Left lung (tissue), 10 donors: ENCODE data around the gene SDF4. TPM values are rescaled to one million over a fixed set of nuclear protein-coding genes. Genes with fewer than 3 reads are reported as not detected.

Source experiments
- ATAC-seq: fragments of 200-7000 bp; cut with Tn5 transposase; one replicate; pipeline ENCODE4 v1.9.1; 2020; ENCODE audit warnings: moderate library complexity
- DNase-seq, 4 donors: peaks; one replicate each; pipeline ENCODE4 v3.0.0-alpha.2; 2013 to 2020
- H3K27ac ChIP-seq, 2 donors: fragments of 200-600 bp; sonication (generic) in 1 of 2; one replicate each; pipeline versions ENCODE4 v1.5.0 to v1.8.0; 2020 to 2021
- H3K27me3 ChIP-seq, 2 donors: fragments of 200-600 bp; sonication (generic) in 1 of 2; one replicate each; pipeline versions ENCODE4 v1.5.0 to v1.8.0; 2020 to 2021
- H3K36me3 ChIP-seq, 2 donors: fragments of 200-600 bp; sonication (generic) in 1 of 2; one replicate each; pipeline versions ENCODE4 v1.5.0 to v1.8.0; 2020 to 2021
- H3K4me1 ChIP-seq, 2 donors: fragments of 200-600 bp; one replicate each; pipeline ENCODE4 v1.8.0; 2021
- H3K4me3 ChIP-seq, 2 donors: fragments of 200-600 bp; sonication (generic) in 1 of 2; one replicate each; pipeline versions ENCODE4 v1.5.0 to v1.8.0; 2020 to 2021; ENCODE audit warnings: mild to moderate bottlenecking in 1 of 2
- H3K9me3 ChIP-seq, 2 donors: fragments of 200-600 bp; sonication (generic) in 1 of 2; one replicate each; pipeline versions ENCODE4 v1.5.0 to v1.8.0; 2020 to 2021
- CTCF ChIP-seq, 2 donors: fragments of 200-600 bp; sonication (generic) in 1 of 2; IDR thresholded peaks; one replicate each; pipeline versions ENCODE4 v1.5.0 to v1.8.0; 2021; ENCODE audit warnings: antibody characterized with exemption in 2 of 2
- intact Hi-C, 2 donors: fragments of 100-400 bp; cut with DNase I; formaldehyde crosslinking; loops; one replicate each; pipeline versions ENCODE4 v1.11.2 to v1.14.2; 2022
- polyA plus RNA-seq, 6 donors: library from polyadenylated mRNA; unstranded; fragments of 120-200 nt; gene quantifications; one replicate each; pipeline ENCODE4 v1.2.1, GENCODE V29; 2013; ENCODE audit not compliant: insufficient read length in 6 of 6
- total RNA-seq, 2 donors: library from RNA; stranded (reverse); fragmentation: NEBNext Ultra II Directional; extraction: Animal tissue kit (Norgen Biotek cat#: 25700); gene quantifications; one replicate each; pipeline ENCODE4 v1.2.1, GENCODE V29; 2021
- donor health status: DM: no; HTN: yes; CAD: no.
- donor health status: DM: no; HTN: no; CAD: no.

Gene SDF4
- total and polyA plus RNA-seq, 8 donors, result 86.7 to 166 (median 100) TPM

GRCh38 chr1:1221887-1222574 lies 9.8 kb downstream of the SDF4 start:
- intact Hi-C loops, result no loop called here
- no peak overlapping the region for H3K4me3 ChIP-seq
- peaks cover 0 to 100% of the 10 kb centered on the region in 2 donors for H3K36me3 ChIP-seq
- TF ChIP-seq CTCF (IDR thresholded peaks at IDR 0.05), result no peak
- no peaks in the 10 kb centered on the region for H3K27me3 ChIP-seq
- H3K4me1 ChIP-seq, result peaks cover 0 to 6% of the 10 kb centered on the region in 2 donors
- no peaks in the 10 kb centered on the region for H3K9me3 ChIP-seq
- no peak overlapping the region for H3K27ac ChIP-seq
- DNase-seq (no peak), ATAC-seq (no peak)

- intact Hi-C loops, result no loop called here
- Histone ChIP-seq H3K27ac (no peak overlapping the region), H3K4me1 (peaks cover 0 to 11% of the 10 kb centered on the region in 2 donors), H3K36me3 (peaks cover 0 to 100% of the 10 kb centered on the region in 2 donors), H3K27me3 (no peaks in the 10 kb centered on the region), H3K4me3 (no peak overlapping the region), H3K9me3 (no peaks in the 10 kb centered on the region)
- DNase-seq (no peak), ATAC-seq (no peak)
- TF ChIP-seq CTCF (IDR thresholded peaks at IDR 0.05), result no peak
Observed at GRCh38 chr1:1220197-1220596, 11.6 kb downstream of the SDF4 start.

DNA sequence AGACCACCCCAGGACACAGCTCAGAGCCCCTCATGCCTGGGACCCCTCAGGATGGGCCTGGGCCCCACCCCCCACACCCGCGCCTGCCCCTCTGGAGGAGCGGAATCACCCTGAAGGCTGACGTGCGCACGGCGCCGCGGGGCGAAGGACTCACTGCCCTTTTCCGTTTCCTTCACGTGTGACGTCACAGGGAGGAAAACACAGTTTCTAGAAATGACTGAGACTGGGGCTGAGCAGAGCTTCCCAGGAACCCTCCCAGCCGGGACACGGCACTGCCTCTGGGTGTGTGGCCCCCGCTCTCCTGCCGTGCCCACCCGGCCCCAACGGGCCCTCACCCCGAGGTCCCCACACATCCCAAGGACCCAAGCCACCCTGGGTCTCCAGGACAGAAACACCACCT lies 12.5 kb downstream of the SDF4 start:
- H3K4me3 ChIP-seq, result no peak overlapping the region
- peaks cover 0 to 2% of the 10 kb centered on the region in 2 donors for H3K27me3 ChIP-seq
- no peak for TF ChIP-seq CTCF (IDR thresholded peaks at IDR 0.05)
- DNase-seq, result no peak
- H3K27ac ChIP-seq, result no peak overlapping the region
- H3K36me3 ChIP-seq, result peaks cover 0 to 92% of the 10 kb centered on the region in 2 donors
- no peaks in the 10 kb centered on the region for H3K9me3 ChIP-seq
- peaks cover 0 to 16% of the 10 kb centered on the region in 2 donors for H3K4me1 ChIP-seq
- intact Hi-C loops, result no loop called here
- ATAC-seq, result no peak

- DNase-seq (no peak), ATAC-seq (no peak)
- Histone ChIP-seq H3K27me3 (peaks cover 0 to 9% of the 10 kb centered on the region in 2 donors), H3K36me3 (peaks cover 0 to 85% of the 10 kb centered on the region in 2 donors), H3K4me1 (peaks cover 0 to 22% of the 10 kb centered on the region in 2 donors), H3K9me3 (no peaks in the 10 kb centered on the region), H3K27ac (no peak overlapping the region), H3K4me3 (no peak overlapping the region)
- no peak for TF ChIP-seq CTCF (IDR thresholded peaks at IDR 0.05)
- intact Hi-C loops, result no loop called here
Observed at GRCh38 chr1:1218524-1219200, 13.1 kb downstream of the SDF4 start.
